ENCODE results near the gene ZMYND19. TPM values are rescaled to one million over a fixed set of nuclear protein-coding genes. Genes with fewer than 3 reads are reported as not detected.

The ZMYND19 gene
- total and polyA plus RNA-seq, 3 experiments from 2014 or later: 11.2 to 72.5 (median 71.2) TPM

DNA sequence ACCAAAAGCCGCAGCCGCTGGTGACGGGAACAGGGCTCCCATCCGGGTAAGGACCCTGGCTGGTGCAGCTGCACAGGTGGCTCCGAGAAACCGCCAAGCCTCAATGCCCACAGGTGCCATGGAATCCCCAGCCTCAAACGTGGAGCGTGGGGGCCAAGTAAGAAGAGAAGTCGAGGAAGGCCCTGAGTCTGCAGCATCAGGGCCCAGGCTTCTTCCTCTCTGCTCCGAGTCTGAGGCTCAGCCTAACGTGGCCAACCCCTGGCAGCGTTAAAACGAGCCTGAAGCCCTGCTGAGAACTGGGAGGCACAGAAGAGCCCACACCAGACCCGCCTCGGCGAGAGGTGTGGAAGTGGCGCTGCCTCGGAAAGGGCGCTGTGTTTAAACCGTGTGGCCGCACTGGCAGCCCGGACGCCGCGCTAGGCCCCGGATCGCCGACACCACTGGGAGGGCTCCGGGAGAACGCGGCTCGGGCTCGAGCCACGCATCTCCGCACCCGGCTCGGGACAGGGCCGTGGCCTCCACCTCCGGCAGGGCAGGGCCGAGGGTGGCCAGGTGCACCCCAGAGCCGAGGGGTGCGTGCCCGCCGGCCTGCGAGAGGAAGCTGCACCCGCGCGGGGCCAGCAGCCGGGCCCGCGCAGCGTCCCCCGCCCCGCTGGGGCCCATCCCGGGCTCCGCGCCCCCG lies 730 bp downstream of the ZMYND19 start:
- Histone ChIP-seq H3K4me1 (ENCODE audit: insufficient read depth, low read length) (peaks cover 15% of the 10 kb centered on the region), H3K27me3 (ENCODE audit: insufficient read depth, low read length, poor library complexity, severe bottlenecking) (no peaks in the 10 kb centered on the region), H3K4me3 (ENCODE audit: low read length) (no peak overlapping the region), H3K9me3 (ENCODE audit: low read length) (no peaks in the 10 kb centered on the region), H3K27ac (ENCODE audit: low read depth, low read length) (peak overlapping the region; percentile 57), H3K36me3 (ENCODE audit: insufficient read depth, low read length) (peaks cover 17% of the 10 kb centered on the region)
- Mint-ChIP-seq H3K27ac (peak overlapping the region in 3 of 8 donors; percentile 82 to 85 (median 84)), H3K36me3 (peaks cover 4 to 39% (median 4%) of the 10 kb centered on the region in 3 donors), H3K4me3 (peak overlapping the region; percentile 81 to 91 (median 83)), H3K9me3 (no peaks in the 10 kb centered on the region), H3K27me3 (no peaks in the 10 kb centered on the region), H3K4me1 (peaks cover 11 to 22% (median 11%) of the 10 kb centered on the region in 3 donors)
- ChIA-PET POLR2A (interaction anchor here (1.2 to 1.8 kb wide), 2 partner anchors 15 to 29 kb away, joined by 4 to 8 read pairs; partner anchors contain the start of genes ARRDC1 and EHMT1), CTCF (interaction anchor here (0.6 to 1.8 kb wide), 3 partner anchors 11 to 13 kb away, joined by 3 to 10 read pairs (median 8); partner anchors contain the start of gene DPH7)
- DNase-seq: peak in 1 of 5 donors; percentile 24

DNA sequence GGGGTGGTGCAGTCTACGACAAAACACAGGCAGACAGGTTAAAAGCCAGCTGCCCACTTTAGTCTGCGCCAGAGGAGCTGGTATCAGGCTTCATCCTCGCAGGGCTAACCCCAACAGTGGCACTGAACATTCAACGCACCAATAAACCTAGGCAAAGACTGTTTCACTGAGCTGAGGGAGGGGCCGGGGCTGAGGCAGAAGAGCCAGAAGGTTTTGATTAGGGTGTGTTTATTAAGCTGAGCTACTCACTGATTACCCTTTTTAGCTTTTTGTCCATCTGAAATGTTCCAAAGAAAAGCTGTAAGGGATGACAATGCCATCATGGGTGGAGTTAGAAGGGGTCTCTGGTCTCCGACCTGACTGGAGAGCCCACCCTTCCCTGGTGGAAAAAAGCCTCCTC lies 1.4 kb downstream of the ZMYND19 start:
- H3K9me3 Mint-ChIP-seq: no peaks in the 10 kb centered on the region

DNA sequence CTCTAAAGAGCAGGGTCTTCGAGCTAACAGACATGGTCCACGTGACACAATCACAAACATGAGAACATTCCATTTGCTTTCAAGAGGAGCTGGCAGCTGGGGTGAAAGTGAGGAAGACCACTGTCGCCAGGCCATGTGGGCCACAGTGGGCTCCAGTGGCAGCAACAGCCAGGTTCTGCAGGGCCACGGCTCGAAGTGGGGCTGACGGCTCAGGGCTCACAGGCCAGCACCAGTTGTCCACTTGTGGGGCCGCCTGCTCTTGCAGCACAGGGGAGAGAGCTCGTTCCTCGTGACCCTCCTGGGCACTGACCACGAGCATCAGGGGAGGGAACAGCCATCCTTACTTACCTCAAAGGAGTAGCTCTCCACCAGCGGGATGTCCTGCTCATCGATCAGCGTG lies 2.0 kb downstream of the ZMYND19 start:
- H3K4me1 ChIP-seq (ENCODE audit: insufficient read depth, low read length): peaks cover 15% of the 10 kb centered on the region
- no peaks in the 10 kb centered on the region for H3K27me3 ChIP-seq (ENCODE audit: insufficient read depth, low read length, poor library complexity, severe bottlenecking)
- no peaks in the 10 kb centered on the region for H3K9me3 Mint-ChIP-seq
- ChIA-PET POLR2A (interaction anchor here (1.8 kb wide), 1 partner anchor 30 kb away, joined by 4 read pairs; the partner anchor contains the start of gene EHMT1), CTCF (interaction anchor here (1.5 kb wide), 1 partner anchor 9 kb away, joined by 10 read pairs; the partner anchor contains the start of gene DPH7)
- no peak overlapping the region for H3K27ac ChIP-seq (ENCODE audit: low read depth, low read length)
- DNase-seq: no peak
- no peaks in the 10 kb centered on the region for H3K9me3 ChIP-seq (ENCODE audit: low read length)
- H3K4me3 ChIP-seq (ENCODE audit: low read length): no peak overlapping the region
- peaks cover 11 to 22% (median 11%) of the 10 kb centered on the region in 3 donors for H3K4me1 Mint-ChIP-seq
- peak overlapping the region; percentile 54 to 91 (median 82) for H3K4me3 Mint-ChIP-seq
- H3K36me3 ChIP-seq (ENCODE audit: insufficient read depth, low read length): peaks cover 17% of the 10 kb centered on the region
- H3K36me3 Mint-ChIP-seq: peaks cover 4 to 47% (median 4%) of the 10 kb centered on the region in 3 donors
- H3K27ac Mint-ChIP-seq: peak overlapping the region in 1 of 8 donors; percentile 67
- H3K27me3 Mint-ChIP-seq: peaks cover 0 to 1% of the 10 kb centered on the region in 2 donors

More for the DNA sequence above, 1.4 kb downstream of the ZMYND19 start:
- H3K27me3 ChIP-seq (ENCODE audit: insufficient read depth, low read length, poor library complexity, severe bottlenecking): no peaks in the 10 kb centered on the region
- H3K36me3 ChIP-seq (ENCODE audit: insufficient read depth, low read length): peaks cover 17% of the 10 kb centered on the region
- H3K9me3 ChIP-seq (ENCODE audit: low read length): no peaks in the 10 kb centered on the region
- peaks cover 4 to 42% (median 4%) of the 10 kb centered on the region in 3 donors for H3K36me3 Mint-ChIP-seq
- no peaks in the 10 kb centered on the region for H3K27me3 Mint-ChIP-seq
- ChIA-PET POLR2A (interaction anchor here (1.8 kb wide), 1 partner anchor 30 kb away, joined by 4 read pairs; the partner anchor contains the start of gene EHMT1), CTCF (interaction anchor here (0.6 to 1.5 kb wide), 2 partner anchors 10 to 14 kb away, joined by 3 to 10 read pairs; partner anchors contain the start of gene DPH7)
- peak overlapping the region; percentile 57 for H3K27ac ChIP-seq (ENCODE audit: low read depth, low read length)
- DNase-seq: no peak
- peak overlapping the region; percentile 67 to 91 (median 83) for H3K4me3 Mint-ChIP-seq
- no peak overlapping the region for H3K4me3 ChIP-seq (ENCODE audit: low read length)
- H3K27ac Mint-ChIP-seq: peak overlapping the region in 1 of 8 donors; percentile 84
- H3K4me1 ChIP-seq (ENCODE audit: insufficient read depth, low read length): peaks cover 15% of the 10 kb centered on the region
- H3K4me1 Mint-ChIP-seq: peaks cover 11 to 22% (median 11%) of the 10 kb centered on the region in 3 donors

DNA sequence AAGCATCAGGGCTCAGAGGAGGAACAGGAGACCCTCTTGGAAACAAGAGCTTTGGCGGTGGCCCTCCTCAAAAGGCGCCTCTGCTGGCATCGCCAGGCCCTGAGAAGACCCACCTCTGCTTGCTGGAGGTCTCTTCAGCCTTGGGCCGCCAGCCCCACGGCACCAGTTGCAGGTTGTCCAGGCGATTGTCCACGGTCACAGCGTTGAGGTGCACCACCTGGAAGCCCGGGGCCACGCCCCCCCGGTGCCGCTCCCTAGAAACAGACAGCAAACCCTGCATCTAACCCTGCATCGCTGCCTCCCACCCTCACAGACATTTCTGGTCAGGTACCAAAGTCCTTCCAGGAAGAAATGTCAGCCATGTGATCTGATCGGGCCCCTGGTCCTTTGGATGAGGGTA lies 3.5 kb downstream of the ZMYND19 start:
- peaks cover 17% of the 10 kb centered on the region for H3K36me3 ChIP-seq (ENCODE audit: insufficient read depth, low read length)
- Mint-ChIP-seq H3K36me3 (peaks cover 4 to 61% (median 4%) of the 10 kb centered on the region in 3 donors), H3K9me3 (no peaks in the 10 kb centered on the region), H3K4me1 (peaks cover 11 to 22% (median 11%) of the 10 kb centered on the region in 3 donors), H3K27me3 (peaks cover 0 to 3% of the 10 kb centered on the region in 2 donors), H3K27ac (peak overlapping the region in 1 of 8 donors; percentile 67), H3K4me3 (no peak overlapping the region)
- no peak overlapping the region for H3K4me3 ChIP-seq (ENCODE audit: low read length)
- ChIA-PET POLR2A (no interaction called here), CTCF (interaction anchor here (1.0 kb wide), 1 partner anchor 8 kb away, joined by 7 read pairs; the partner anchor contains the start of gene DPH7)
- H3K9me3 ChIP-seq (ENCODE audit: low read length): no peaks in the 10 kb centered on the region
- DNase-seq: no peak
- H3K27me3 ChIP-seq (ENCODE audit: insufficient read depth, low read length, poor library complexity, severe bottlenecking): no peaks in the 10 kb centered on the region
- peaks cover 15% of the 10 kb centered on the region for H3K4me1 ChIP-seq (ENCODE audit: insufficient read depth, low read length)
- H3K27ac ChIP-seq (ENCODE audit: low read depth, low read length): no peak overlapping the region

DNA sequence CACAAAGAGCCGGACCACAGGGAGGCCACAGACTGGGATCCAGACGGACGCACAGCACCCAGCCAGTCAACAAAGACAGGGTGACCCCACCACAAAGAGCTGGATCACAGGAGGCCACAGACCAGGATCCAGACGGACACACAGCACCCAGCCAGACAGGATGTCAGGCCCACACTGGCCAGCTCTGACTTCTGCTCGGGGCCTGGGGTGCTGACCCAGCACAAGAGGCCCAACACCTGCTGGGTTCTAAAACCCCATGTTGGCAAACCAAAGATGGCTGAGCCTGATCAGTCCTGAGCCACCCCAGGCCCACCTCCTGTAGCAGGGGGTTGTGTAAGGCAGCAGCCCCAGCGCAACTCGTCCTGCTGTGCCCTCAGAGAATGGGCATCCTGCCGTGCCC lies 6.4 kb downstream of the ZMYND19 start:
- Histone ChIP-seq H3K36me3 (ENCODE audit: insufficient read depth, low read length) (peaks cover 17% of the 10 kb centered on the region), H3K4me1 (ENCODE audit: insufficient read depth, low read length) (peaks cover 3% of the 10 kb centered on the region), H3K27ac (ENCODE audit: low read depth, low read length) (no peak overlapping the region), H3K9me3 (ENCODE audit: low read length) (no peaks in the 10 kb centered on the region), H3K27me3 (ENCODE audit: insufficient read depth, low read length, poor library complexity, severe bottlenecking) (no peaks in the 10 kb centered on the region), H3K4me3 (ENCODE audit: low read length) (no peak overlapping the region)
- Mint-ChIP-seq H3K4me1 (peaks cover 7 to 16% (median 8%) of the 10 kb centered on the region in 3 donors), H3K4me3 (peak overlapping the region in 1 of 7 donors; percentile 74), H3K9me3 (no peaks in the 10 kb centered on the region), H3K27ac (no peak overlapping the region), H3K27me3 (peaks cover 0 to 3% of the 10 kb centered on the region in 2 donors), H3K36me3 (peaks cover 4 to 64% (median 4%) of the 10 kb centered on the region in 3 donors)
- DNase-seq: no peak
- CTCF ChIA-PET: no interaction called here
- POLR2A ChIA-PET: no interaction called here

DNA sequence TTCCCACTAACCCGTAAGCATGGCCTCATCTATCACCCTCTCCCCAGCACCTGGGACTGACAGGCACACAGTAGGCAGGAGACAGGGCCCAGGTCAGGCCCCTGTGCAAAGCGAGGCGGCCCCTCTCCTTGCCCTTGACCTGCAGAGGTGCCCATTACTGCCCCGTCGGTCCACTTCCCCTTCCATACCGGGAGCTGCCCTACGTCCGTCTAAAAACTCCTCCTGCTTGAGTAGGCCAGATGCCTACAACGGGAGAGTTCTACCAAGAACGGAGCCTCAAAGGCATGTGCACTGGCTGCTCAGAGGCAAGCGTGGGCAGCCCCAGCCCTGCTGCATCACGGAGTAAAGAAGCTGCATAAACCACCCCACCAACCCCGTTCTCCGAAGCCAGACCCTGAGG lies 7.0 kb downstream of the ZMYND19 start:
- Histone ChIP-seq H3K27me3 (ENCODE audit: insufficient read depth, low read length, poor library complexity, severe bottlenecking) (no peaks in the 10 kb centered on the region), H3K9me3 (ENCODE audit: low read length) (no peaks in the 10 kb centered on the region), H3K4me3 (ENCODE audit: low read length) (no peak overlapping the region), H3K27ac (ENCODE audit: low read depth, low read length) (no peak overlapping the region), H3K4me1 (ENCODE audit: insufficient read depth, low read length) (no peaks in the 10 kb centered on the region), H3K36me3 (ENCODE audit: insufficient read depth, low read length) (peaks cover 17% of the 10 kb centered on the region)
- H3K27me3 Mint-ChIP-seq: peaks cover 0 to 3% of the 10 kb centered on the region in 2 donors
- no peak overlapping the region for H3K27ac Mint-ChIP-seq
- no peaks in the 10 kb centered on the region for H3K9me3 Mint-ChIP-seq
- peaks cover 7 to 12% (median 10%) of the 10 kb centered on the region in 3 donors for H3K4me1 Mint-ChIP-seq
- no peak for DNase-seq
- H3K4me3 Mint-ChIP-seq: peak overlapping the region in 1 of 7 donors; percentile 74
- ChIA-PET POLR2A (no interaction called here), CTCF (no interaction called here)
- peaks cover 4 to 61% (median 4%) of the 10 kb centered on the region in 3 donors for H3K36me3 Mint-ChIP-seq

DNA sequence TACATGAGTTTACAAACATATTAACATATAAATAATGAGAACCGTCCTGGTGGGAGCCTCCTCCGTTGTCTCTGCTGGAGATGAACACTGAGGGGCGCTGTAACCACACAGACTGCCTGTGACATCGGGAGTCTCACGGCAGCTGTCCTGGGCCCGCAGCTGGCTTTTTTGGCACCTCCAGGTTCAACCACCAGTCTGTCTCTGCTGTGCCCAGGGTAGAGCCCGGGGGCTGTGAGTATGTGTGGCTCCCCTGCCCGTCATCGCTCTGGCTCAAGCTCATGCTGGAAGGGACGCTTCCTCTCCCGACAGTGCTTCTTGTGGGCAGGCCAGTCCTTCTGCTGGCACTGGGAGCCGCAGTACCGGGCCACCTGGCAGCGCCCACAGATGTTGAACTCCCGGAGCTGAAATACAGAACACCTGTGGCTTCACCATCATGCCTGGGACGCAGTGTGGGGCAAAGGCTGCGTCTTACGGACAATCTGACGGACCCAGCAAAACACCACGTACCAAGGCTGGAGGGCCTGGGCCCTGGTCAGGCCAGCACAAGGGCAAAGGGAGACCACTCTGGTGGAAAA lies 7.9 kb downstream of the ZMYND19 start:
- Mint-ChIP-seq H3K4me1 (peaks cover 10 to 12% (median 11%) of the 10 kb centered on the region in 3 donors), H3K9me3 (no peaks in the 10 kb centered on the region), H3K27ac (no peak overlapping the region), H3K4me3 (peak overlapping the region in 1 of 7 donors; percentile 30), H3K36me3 (peaks cover 0 to 51% (median 4%) of the 10 kb centered on the region in 3 donors), H3K27me3 (peaks cover 0 to 3% of the 10 kb centered on the region in 2 donors)
- Histone ChIP-seq H3K4me3 (ENCODE audit: low read length) (no peak overlapping the region), H3K4me1 (ENCODE audit: insufficient read depth, low read length) (peaks cover 9% of the 10 kb centered on the region), H3K27ac (ENCODE audit: low read depth, low read length) (no peak overlapping the region), H3K9me3 (ENCODE audit: low read length) (no peaks in the 10 kb centered on the region), H3K36me3 (ENCODE audit: insufficient read depth, low read length) (peaks cover 9% of the 10 kb centered on the region), H3K27me3 (ENCODE audit: insufficient read depth, low read length, poor library complexity, severe bottlenecking) (no peaks in the 10 kb centered on the region)
- POLR2A ChIA-PET: no interaction called here
- CTCF ChIA-PET: no interaction called here
- DNase-seq: no peak
